Naive B cell (primary cell): ENCODE data around the gene CCDC34. TPM values are rescaled to one million over a fixed set of nuclear protein-coding genes. Genes with fewer than 3 reads are reported as not detected.

Experiments used
- ATAC-seq, 2 donors: fragments of 150-1000 bp; cut with Tn5 transposase; 2 replicates each; pipeline ENCODE4 v1.10.0; 2021; ENCODE audit warnings: low read depth in 2 of 2, mild to moderate bottlenecking in 2 of 2, moderate library complexity in 2 of 2
- DNase-seq: peaks from one replicate; pipeline ENCODE4 v3.0.0; 2022
- H3K27ac Mint-ChIP-seq, 6 donors: one replicate each; pipeline ENCODE4 v1.8.0; 2020 to 2022; ENCODE audit warnings: mild to moderate bottlenecking in 6 of 6, mixed read lengths in 6 of 6, moderate library complexity in 5 of 6, inconsistent platforms in 2 of 6
- H3K27me3 Mint-ChIP-seq, 3 donors: one replicate each; pipeline ENCODE4 v1.8.0; 2021 to 2022; ENCODE audit warnings: mixed read lengths in 3 of 3, mild to moderate bottlenecking in 1 of 3
- H3K36me3 Mint-ChIP-seq, 2 donors: one replicate each; pipeline ENCODE4 v1.8.0; 2020 to 2022; ENCODE audit warnings: mixed read lengths in 2 of 2, inconsistent platforms in 1 of 2, mild to moderate bottlenecking in 1 of 2
- H3K4me1 Mint-ChIP-seq, 3 donors: one replicate each; pipeline ENCODE4 v1.8.0; 2020 to 2022; ENCODE audit warnings: mixed read lengths in 3 of 3, inconsistent platforms in 1 of 3, mild to moderate bottlenecking in 1 of 3, moderate library complexity in 1 of 3
- H3K4me3 Mint-ChIP-seq, 8 donors: one replicate each; pipeline ENCODE4 v1.8.0; 2020 to 2022; ENCODE audit warnings: mild to moderate bottlenecking in 8 of 8, mixed read lengths in 8 of 8, moderate library complexity in 8 of 8, inconsistent platforms in 2 of 8
- H3K9me3 Mint-ChIP-seq, 7 donors: one replicate each; pipeline ENCODE4 v1.8.0; 2020 to 2022; ENCODE audit warnings: mixed read lengths in 7 of 7, mild to moderate bottlenecking in 5 of 7, inconsistent platforms in 2 of 7, moderate library complexity in 1 of 7
- polyA plus RNA-seq, 6 donors: library from polyadenylated mRNA; unstranded; fragments of 300-500 nt; fragmentation: Illumina TruSeq; gene quantifications; one replicate each; pipeline ENCODE4 v1.2.3, GENCODE V29; 2021; ENCODE audit warnings: low read depth in 6 of 6

CCDC34 gene
- polyA plus RNA-seq, 6 donors from 2014 or later: 1.3 to 1.9 (median 1.6) TPM

- Mint-ChIP-seq H3K27me3 (no peaks in the 10 kb centered on the region), H3K4me3 (no peak overlapping the region), H3K4me1 (no peaks in the 10 kb centered on the region), H3K27ac (no peak overlapping the region), H3K36me3 (peaks cover 4 to 27% of the 10 kb centered on the region in 2 donors), H3K9me3 (peaks cover 15 to 48% (median 27%) of the 10 kb centered on the region in 7 donors)
- no peak for DNase-seq
- ATAC-seq: no peak
Observed at GRCh38 chr11:27293515-27294417, 69.2 kb downstream of the CCDC34 start.

GRCh38 chr11:27292637-27293010 lies 70.4 kb downstream of the CCDC34 start:
- DNase-seq: no peak
- H3K27me3 Mint-ChIP-seq: no peaks in the 10 kb centered on the region
- no peak for ATAC-seq
- no peak overlapping the region for H3K27ac Mint-ChIP-seq
- H3K4me3 Mint-ChIP-seq: no peak overlapping the region
- peaks cover 15 to 48% (median 27%) of the 10 kb centered on the region in 7 donors for H3K9me3 Mint-ChIP-seq
- H3K4me1 Mint-ChIP-seq: no peaks in the 10 kb centered on the region
- peaks cover 4 to 27% of the 10 kb centered on the region in 2 donors for H3K36me3 Mint-ChIP-seq

GRCh38 chr11:27291954-27292636 lies 70.9 kb downstream of the CCDC34 start:
- DNase-seq: no peak
- H3K4me3 Mint-ChIP-seq: no peak overlapping the region
- peaks cover 4 to 27% of the 10 kb centered on the region in 2 donors for H3K36me3 Mint-ChIP-seq
- H3K27ac Mint-ChIP-seq: no peak overlapping the region
- H3K27me3 Mint-ChIP-seq: no peaks in the 10 kb centered on the region
- H3K4me1 Mint-ChIP-seq: no peaks in the 10 kb centered on the region
- no peak for ATAC-seq
- peaks cover 15 to 48% (median 27%) of the 10 kb centered on the region in 7 donors for H3K9me3 Mint-ChIP-seq

DNA sequence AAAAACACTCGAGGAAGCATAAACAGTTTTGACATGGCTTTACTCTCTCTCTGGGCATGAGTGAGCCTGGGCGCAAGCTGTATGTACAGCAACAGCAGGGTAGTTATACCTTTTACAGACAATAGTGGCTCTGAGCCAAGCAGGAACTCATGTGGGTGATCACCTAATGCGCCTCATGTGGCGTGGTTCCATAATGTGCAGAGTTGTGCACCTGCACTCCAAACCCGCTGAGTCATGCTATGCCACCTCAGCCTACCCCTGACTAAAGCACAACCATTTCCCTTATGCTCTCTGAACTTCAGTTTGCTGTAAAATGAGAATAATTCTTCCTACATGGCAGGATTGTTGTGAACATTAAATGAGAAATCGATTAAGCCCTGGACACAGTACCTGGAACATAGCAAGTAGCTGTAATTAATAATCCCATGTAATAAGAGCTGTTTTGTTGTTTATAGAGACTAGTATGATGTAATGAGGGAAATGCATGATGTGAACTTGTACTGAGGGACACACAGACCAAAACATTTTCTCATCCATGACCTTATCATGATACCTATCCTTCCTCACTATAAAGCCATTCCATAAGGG lies 71.6 kb downstream of the CCDC34 start:
- Mint-ChIP-seq H3K4me3 (no peak overlapping the region), H3K36me3 (peaks cover 4 to 27% of the 10 kb centered on the region in 2 donors), H3K27me3 (no peaks in the 10 kb centered on the region), H3K27ac (peak overlapping the region in 1 of 6 donors; percentile 35), H3K9me3 (peaks cover 15 to 48% (median 27%) of the 10 kb centered on the region in 7 donors), H3K4me1 (no peaks in the 10 kb centered on the region)
- DNase-seq: no peak
- ATAC-seq: no peak

- H3K27ac Mint-ChIP-seq: no peak overlapping the region
- H3K27me3 Mint-ChIP-seq: no peaks in the 10 kb centered on the region
- H3K36me3 Mint-ChIP-seq: peaks cover 4 to 27% of the 10 kb centered on the region in 2 donors
- ATAC-seq (no peak), DNase-seq (no peak)
- H3K4me3 Mint-ChIP-seq: no peak overlapping the region
- no peaks in the 10 kb centered on the region for H3K4me1 Mint-ChIP-seq
- H3K9me3 Mint-ChIP-seq: peaks cover 15 to 48% (median 27%) of the 10 kb centered on the region in 7 donors
Observed at GRCh38 chr11:27290261-27291050, 72.6 kb downstream of the CCDC34 start.

Other genes starting within 250 kb of the CCDC34 start
- 1 to 10 TPM in 3 of 6 donors, under 1 TPM in 2, not detected in 1; 0.54 to 2.6 (median 1.2) TPM for gene LGR4, start 109.6 kb upstream of the CCDC34 start, polyA plus RNA-seq
- 10 to 100 TPM; 10.3 to 18.3 (median 14.3) TPM for gene LIN7C, start 143.6 kb upstream of the CCDC34 start, polyA plus RNA-seq